HepG2 (cell line): ENCODE data around the gene LAP3. TPM values are rescaled to one million over a fixed set of nuclear protein-coding genes. Genes with fewer than 3 reads are reported as not detected.
A peak's percentile ranks its signal among the peaks of the same experiment; 100 is the strongest.

ENCODE experiments used
- HMG20B ChIP-seq: conservative IDR thresholded peaks from 2 replicates; pipeline ENCODE4 v1.6.1; 2016; ENCODE audit warnings: missing genetic modification reagents, missing compliant biosample characterization
- JUND ChIP-seq: sonication (generic); formaldehyde crosslinking; IDR thresholded peaks from 2 replicates; pipeline ENCODE4 v1.8.0; 2022; ENCODE audit warnings: mild to moderate bottlenecking, missing genetic modification reagents
- KAT8 ChIP-seq: IDR thresholded peaks from 2 replicates; pipeline ENCODE4 v1.6.1; 2016; ENCODE audit warnings: missing genetic modification reagents, missing compliant biosample characterization
- KDM2A ChIP-seq: sonication (generic); formaldehyde crosslinking; IDR thresholded peaks from 2 replicates; pipeline ENCODE4 v1.4.0; 2020; ENCODE audit warnings: low read depth, missing genetic modification reagents, borderline replicate concordance
- RFX1 ChIP-seq: fragments of 450-650 bp; IDR thresholded peaks from 2 replicates; pipeline ENCODE4 v1.6.1; 2017
- RNF2 ChIP-seq: fragments of 450-650 bp; conservative IDR thresholded peaks from 2 replicates; pipeline ENCODE4 v1.6.1; 2016; ENCODE audit warnings: low read depth
- TGIF2 ChIP-seq: IDR thresholded peaks from 2 replicates; pipeline ENCODE4 v1.6.1; 2016; ENCODE audit warnings: control low read depth, missing compliant biosample characterization
- ZBTB8A ChIP-seq: sonication (generic); formaldehyde crosslinking; IDR thresholded peaks from 2 replicates; pipeline ENCODE4 v1.4.0; 2020; ENCODE audit warnings: mild to moderate bottlenecking, low read depth, missing genetic modification reagents, borderline replicate concordance
- ZFYVE20 ChIP-seq: sonication (generic); formaldehyde crosslinking; IDR thresholded peaks from 2 replicates; pipeline ENCODE4 v1.8.0; 2023; ENCODE audit warnings: low read depth, mild to moderate bottlenecking, moderate library complexity, missing genetic modification reagents, borderline replicate concordance
- ZMYM4 ChIP-seq: sonication (generic); formaldehyde crosslinking; IDR thresholded peaks from 2 replicates; pipeline ENCODE4 v1.8.1; 2023; ENCODE audit warnings: mild to moderate bottlenecking, missing genetic modification reagents
- ZNF331 ChIP-seq: sonication (generic); formaldehyde crosslinking; IDR thresholded peaks from 2 replicates; pipeline ENCODE4 v1.4.0; 2020; ENCODE audit warnings: missing genetic modification reagents
- ZNF776 ChIP-seq: sonication (generic); formaldehyde crosslinking; IDR thresholded peaks from 2 replicates; pipeline ENCODE4 v1.4.0; 2020; ENCODE audit warnings: mild to moderate bottlenecking, missing genetic modification reagents
- ZNF792 ChIP-seq: IDR thresholded peaks from 2 replicates; pipeline ENCODE4 v1.6.1; 2016
- polyA plus RNA-seq, 8 experiments: library from polyadenylated mRNA; depleted of rRNA in 3 of 8; stranded (reverse) in 7 of 8; unstranded in 1 of 8; fragments of >200 nt; fragmentation: Illumina TruSeq in 4 of 8; extraction: Trizol in 4 of 8; gene quantifications; 2 replicates each; pipeline versions ENCODE4 v1.2.1 to v1.2.3, GENCODE V29; 2011 to 2016; ENCODE audit warnings: low read depth in 4 of 8, missing spikeins in 1 of 8, mixed read lengths in 1 of 8; ENCODE audit not compliant: insufficient read depth in 1 of 8
- total RNA-seq, 5 experiments: library from RNA; depleted of rRNA; stranded (reverse); fragments of >200 nt; fragmentation: Illumina TruSeq; extraction: Trizol; gene quantifications; 2 replicates each; pipeline ENCODE4 v1.2.3, GENCODE V29; 2016; ENCODE audit warnings: low read depth in 1 of 5
- TF ChIP-seq, protein P1 (sequence below): IDR thresholded peaks from 2 replicates; pipeline ENCODE4 v1.6.1; 2016
- TF ChIP-seq, protein P2 (sequence below): sonication (generic); formaldehyde crosslinking; conservative IDR thresholded peaks from 2 replicates; pipeline ENCODE4 v1.4.0; 2020; ENCODE audit warnings: mild to moderate bottlenecking, missing genetic modification reagents, moderate library complexity
- TF ChIP-seq, protein P3 (sequence below): IDR thresholded peaks from 2 replicates; pipeline ENCODE4 v1.6.1; 2016; ENCODE audit warnings: low read depth, control low read depth
- TF ChIP-seq, protein P4 (sequence below): sonication (generic); formaldehyde crosslinking; IDR thresholded peaks from 2 replicates; pipeline ENCODE4 v1.5.0; 2020; ENCODE audit warnings: missing genetic modification reagents
- TF ChIP-seq, protein P5 (sequence below): conservative IDR thresholded peaks from 2 replicates; pipeline ENCODE4 v1.6.1; 2018; ENCODE audit warnings: missing genetic modification reagents
- TF ChIP-seq, protein P6 (sequence below): sonication (generic); formaldehyde crosslinking; IDR thresholded peaks from 2 replicates; pipeline ENCODE4 v1.4.0; 2020; ENCODE audit warnings: missing genetic modification reagents

Gene LAP3
- total and polyA plus RNA-seq, 2 of the 13 experiments (the other 11 are each of a cell fraction or from before 2014, with no cell fraction given): 106 to 125 TPM

DNA sequence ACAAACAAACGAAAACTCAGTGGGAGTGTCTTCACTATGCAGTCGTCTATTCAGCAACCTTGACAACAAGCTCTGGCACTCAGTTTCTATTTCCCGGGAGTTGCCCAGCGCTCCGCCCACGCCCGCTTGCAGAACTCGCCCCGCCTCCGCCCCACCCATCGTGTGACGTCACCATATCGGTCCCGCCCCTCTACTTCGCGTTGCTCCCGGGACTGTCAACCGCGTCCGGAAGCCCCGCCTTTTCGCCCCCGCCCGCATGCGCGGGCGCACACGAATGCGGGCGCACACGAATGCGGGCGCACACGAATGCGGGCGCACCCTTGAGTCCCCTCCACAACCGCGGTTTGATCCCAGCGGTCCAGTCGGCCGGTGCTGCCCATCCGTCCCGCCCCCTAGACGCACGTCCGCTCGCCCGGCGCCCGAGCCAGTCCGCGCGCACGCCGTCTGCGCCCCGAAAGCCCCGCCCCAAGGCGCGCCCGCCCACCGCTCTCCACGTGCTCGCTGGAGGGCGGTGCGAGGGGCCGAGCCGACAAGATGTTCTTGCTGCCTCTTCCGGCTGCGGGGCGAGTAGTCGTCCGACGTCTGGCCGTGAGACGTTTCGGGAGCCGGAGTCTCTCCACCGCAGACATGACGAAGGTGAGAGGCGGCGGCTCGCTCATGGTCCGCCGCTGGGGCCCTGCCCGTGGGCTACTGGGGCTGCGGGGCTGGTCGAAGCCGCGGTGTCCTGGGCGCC lies at the start of gene LAP3 (continued):
- TF ChIP-seq ZBTB8A: 0 out of 2 replicates have a peak, but pooled peaks have one; percentile 25
- peak; percentile 83 for TF ChIP-seq ZMYM4 (CRISPR knock-in tag)
- peak; percentile 72 for TF ChIP-seq ZNF331 (CRISPR knock-in tag)
- peak; percentile 80; the same call in 1 of the 2 replicates for TF ChIP-seq ZNF792 (CRISPR knock-in tag)
- peak; percentile 63; the same call in 1 of the 2 replicates for TF ChIP-seq KAT8
- TF ChIP-seq, protein P1, sequence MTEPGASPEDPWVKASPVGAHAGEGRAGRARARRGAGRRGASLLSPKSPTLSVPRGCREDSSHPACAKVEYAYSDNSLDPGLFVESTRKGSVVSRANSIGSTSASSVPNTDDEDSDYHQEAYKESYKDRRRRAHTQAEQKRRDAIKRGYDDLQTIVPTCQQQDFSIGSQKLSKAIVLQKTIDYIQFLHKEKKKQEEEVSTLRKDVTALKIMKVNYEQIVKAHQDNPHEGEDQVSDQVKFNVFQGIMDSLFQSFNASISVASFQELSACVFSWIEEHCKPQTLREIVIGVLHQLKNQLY (CRISPR knock-in tag): peak; percentile 89
- no peak for TF ChIP-seq HMG20B
- TF ChIP-seq RNF2: peak; percentile 93
- TF ChIP-seq, protein P2, sequence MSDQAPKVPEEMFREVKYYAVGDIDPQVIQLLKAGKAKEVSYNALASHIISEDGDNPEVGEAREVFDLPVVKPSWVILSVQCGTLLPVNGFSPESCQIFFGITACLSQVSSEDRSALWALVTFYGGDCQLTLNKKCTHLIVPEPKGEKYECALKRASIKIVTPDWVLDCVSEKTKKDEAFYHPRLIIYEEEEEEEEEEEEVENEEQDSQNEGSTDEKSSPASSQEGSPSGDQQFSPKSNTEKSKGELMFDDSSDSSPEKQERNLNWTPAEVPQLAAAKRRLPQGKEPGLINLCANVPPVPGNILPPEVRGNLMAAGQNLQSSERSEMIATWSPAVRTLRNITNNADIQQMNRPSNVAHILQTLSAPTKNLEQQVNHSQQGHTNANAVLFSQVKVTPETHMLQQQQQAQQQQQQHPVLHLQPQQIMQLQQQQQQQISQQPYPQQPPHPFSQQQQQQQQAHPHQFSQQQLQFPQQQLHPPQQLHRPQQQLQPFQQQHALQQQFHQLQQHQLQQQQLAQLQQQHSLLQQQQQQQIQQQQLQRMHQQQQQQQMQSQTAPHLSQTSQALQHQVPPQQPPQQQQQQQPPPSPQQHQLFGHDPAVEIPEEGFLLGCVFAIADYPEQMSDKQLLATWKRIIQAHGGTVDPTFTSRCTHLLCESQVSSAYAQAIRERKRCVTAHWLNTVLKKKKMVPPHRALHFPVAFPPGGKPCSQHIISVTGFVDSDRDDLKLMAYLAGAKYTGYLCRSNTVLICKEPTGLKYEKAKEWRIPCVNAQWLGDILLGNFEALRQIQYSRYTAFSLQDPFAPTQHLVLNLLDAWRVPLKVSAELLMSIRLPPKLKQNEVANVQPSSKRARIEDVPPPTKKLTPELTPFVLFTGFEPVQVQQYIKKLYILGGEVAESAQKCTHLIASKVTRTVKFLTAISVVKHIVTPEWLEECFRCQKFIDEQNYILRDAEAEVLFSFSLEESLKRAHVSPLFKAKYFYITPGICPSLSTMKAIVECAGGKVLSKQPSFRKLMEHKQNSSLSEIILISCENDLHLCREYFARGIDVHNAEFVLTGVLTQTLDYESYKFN: peak; percentile 39; the same call in 1 of the 2 replicates
- peak; percentile 81 for TF ChIP-seq KDM2A (CRISPR knock-in tag)
- TF ChIP-seq JUND (CRISPR knock-in tag): peak; percentile 32; the same call in 1 of the 2 replicates
- TF ChIP-seq, protein P3, sequence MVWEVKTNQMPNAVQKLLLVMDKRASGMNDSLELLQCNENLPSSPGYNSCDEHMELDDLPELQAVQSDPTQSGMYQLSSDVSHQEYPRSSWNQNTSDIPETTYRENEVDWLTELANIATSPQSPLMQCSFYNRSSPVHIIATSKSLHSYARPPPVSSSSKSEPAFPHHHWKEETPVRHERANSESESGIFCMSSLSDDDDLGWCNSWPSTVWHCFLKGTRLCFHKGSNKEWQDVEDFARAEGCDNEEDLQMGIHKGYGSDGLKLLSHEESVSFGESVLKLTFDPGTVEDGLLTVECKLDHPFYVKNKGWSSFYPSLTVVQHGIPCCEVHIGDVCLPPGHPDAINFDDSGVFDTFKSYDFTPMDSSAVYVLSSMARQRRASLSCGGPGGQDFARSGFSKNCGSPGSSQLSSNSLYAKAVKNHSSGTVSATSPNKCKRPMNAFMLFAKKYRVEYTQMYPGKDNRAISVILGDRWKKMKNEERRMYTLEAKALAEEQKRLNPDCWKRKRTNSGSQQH (CRISPR knock-in tag): peak; percentile 25; the same call in 1 of the 2 replicates
- TF ChIP-seq ZNF776: no peak; the same call in 1 of the 2 replicates
- TF ChIP-seq RFX1: peak; percentile 30; the same call in 1 of the 2 replicates
- peak; percentile 94 for TF ChIP-seq TGIF2
- TF ChIP-seq, protein P4, sequence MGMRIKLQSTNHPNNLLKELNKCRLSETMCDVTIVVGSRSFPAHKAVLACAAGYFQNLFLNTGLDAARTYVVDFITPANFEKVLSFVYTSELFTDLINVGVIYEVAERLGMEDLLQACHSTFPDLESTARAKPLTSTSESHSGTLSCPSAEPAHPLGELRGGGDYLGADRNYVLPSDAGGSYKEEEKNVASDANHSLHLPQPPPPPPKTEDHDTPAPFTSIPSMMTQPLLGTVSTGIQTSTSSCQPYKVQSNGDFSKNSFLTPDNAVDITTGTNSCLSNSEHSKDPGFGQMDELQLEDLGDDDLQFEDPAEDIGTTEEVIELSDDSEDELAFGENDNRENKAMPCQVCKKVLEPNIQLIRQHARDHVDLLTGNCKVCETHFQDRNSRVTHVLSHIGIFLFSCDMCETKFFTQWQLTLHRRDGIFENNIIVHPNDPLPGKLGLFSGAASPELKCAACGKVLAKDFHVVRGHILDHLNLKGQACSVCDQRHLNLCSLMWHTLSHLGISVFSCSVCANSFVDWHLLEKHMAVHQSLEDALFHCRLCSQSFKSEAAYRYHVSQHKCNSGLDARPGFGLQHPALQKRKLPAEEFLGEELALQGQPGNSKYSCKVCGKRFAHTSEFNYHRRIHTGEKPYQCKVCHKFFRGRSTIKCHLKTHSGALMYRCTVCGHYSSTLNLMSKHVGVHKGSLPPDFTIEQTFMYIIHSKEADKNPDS (CRISPR knock-in tag): no peak
- TF ChIP-seq, protein P5, sequence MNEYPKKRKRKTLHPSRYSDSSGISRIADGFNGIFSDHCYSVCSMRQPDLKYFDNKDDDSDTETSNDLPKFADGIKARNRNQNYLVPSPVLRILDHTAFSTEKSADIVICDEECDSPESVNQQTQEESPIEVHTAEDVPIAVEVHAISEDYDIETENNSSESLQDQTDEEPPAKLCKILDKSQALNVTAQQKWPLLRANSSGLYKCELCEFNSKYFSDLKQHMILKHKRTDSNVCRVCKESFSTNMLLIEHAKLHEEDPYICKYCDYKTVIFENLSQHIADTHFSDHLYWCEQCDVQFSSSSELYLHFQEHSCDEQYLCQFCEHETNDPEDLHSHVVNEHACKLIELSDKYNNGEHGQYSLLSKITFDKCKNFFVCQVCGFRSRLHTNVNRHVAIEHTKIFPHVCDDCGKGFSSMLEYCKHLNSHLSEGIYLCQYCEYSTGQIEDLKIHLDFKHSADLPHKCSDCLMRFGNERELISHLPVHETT: peak; percentile 79; the same call in 1 of the 2 replicates
- TF ChIP-seq ZFYVE20 (CRISPR knock-in tag): 0 out of 2 replicates have a peak, but pooled peaks have one; percentile 50
- TF ChIP-seq, protein P6, sequence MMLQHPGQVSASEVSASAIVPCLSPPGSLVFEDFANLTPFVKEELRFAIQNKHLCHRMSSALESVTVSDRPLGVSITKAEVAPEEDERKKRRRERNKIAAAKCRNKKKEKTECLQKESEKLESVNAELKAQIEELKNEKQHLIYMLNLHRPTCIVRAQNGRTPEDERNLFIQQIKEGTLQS (CRISPR knock-in tag): peak; percentile 26; the same call in 1 of the 2 replicates
